Effector CD4-positive, alpha-beta T cell (primary cell): ENCODE results near the gene AGXT.
"Not testable (repeated sequence)": the region's sequence is repeated elsewhere in the genome, so short reads cannot be mapped to it uniquely, and the experiment has no call there.

Experiments used
- DNase-seq: peaks from one replicate; pipeline ENCODE4 v3.0.0-alpha.2; 2020

AGXT gene

DNA sequence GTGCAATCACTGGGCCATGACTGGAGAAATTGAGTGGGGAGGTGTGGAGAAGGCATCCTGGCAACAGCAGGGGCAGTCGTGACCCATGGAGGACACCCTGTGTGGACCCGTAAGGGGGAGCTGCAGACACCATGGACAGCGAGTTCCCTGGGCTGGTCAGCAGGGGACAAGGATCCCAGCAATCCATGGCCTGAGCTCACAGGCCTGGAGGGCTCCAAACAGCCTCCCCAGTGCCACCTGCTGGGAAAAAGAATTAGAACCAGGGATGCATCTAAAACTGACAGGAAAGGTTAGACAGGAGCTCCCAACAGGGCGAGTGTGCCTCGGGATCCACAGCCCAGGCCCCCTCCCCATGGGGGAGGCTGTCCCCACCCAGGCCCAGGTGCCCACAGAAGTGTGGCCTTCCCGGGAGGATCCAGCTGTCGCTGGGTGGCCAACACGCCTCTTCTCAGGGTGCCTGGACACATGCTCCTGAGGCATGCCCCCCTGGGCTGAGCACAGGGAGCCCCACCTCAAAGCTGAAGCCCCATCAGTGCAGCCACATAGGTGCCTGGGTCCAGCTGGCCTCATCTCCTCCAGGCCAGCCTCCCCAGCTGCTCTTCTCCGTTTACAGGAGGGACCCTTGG lies 28.1 kb upstream of the AGXT start:
- no peak for DNase-seq

DNA sequence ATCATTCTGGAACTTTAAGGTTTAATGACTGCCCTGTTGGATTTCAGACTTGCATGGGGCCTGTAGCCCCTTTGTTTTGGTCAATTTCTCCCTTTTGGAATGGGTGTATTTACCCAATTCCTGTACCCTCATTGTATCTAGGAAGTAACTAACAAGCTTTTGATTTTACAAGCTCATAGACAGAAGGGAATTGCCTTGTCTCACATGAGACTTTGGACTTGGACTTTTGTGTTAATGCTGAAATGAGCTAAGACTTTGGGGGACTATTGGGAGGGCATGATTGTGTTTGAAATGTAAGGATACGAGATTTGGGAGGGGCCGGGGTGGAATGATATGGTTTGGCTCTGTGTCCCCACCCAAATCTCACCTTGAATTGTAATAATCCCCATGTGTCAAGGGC lies 22.3 kb upstream of the AGXT start:
- DNase-seq = not testable (repeated sequence)

DNA sequence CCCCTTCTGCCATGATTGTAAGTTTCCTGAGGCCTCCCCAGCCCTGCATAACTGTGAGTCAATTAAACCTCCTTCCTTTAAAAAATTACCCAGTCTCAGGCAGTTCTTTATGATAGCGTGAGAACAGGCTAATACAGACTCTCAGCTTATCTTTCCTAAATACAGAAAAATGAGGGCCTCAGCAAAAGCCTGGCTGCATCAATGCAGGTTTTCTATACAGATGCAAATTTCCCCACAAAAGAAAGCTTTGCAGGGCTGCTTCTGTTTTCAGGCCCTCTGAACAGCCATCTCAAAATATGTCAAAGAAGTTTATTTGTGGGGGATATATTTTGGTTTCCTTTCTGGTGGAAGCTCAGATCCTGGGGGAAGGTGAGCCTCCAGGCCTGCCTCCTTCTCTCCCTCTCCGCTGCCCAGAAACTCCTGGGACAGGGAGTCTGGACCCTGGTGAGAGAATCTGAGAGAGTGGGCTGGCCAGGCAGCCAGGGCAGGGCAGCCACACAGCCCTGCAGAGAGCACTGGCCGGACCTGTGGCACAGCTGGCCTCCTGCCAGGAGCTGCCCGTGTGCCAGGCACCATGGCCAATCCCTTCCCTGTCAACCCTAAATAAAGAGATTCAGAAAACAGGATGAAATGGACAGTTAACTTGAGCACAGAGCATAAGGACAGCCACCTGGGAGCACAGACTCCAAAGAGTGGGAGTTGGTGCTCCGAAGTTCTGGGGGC lies 21.6 kb upstream of the AGXT start:
- no peak for DNase-seq

- DNase-seq = no peak
Measured at GRCh38 chr2:240847817-240848216, 20.8 kb upstream of the AGXT start.

DNA sequence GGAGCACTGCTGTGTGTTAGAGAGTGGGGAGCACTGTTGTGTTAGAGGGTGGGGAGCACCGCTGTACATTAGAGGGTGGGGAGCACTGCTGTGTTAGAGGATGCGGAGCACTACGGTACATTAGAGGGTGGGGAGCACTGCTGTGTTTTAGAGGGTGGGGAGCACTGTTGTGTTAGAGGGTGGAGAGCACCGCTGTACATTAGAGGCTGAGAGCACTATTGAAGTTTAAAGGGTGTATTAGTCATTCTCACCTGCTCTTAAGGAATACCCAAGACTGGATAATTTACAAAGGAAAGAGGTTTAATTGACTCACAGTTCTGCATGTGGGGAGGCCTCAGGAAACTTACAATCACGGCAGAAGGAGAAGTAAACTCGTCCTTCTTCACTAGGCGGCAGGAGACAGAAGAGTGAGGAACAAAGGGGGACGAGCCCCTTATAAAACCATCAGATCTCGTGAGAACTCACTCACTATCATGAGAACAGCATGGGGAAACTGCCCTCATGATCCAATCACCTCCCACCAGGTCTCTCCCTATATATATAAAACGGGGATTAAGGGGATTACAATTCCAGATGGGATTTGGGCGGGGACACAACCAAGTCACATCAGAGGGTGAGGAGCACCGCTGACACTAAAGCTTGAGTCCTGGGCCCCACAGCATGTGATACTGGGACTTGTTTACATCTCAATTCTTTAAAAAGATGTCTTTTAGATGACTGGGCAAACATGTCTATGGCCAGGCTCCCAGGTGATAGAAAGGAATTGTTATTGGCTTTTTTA lies 19.5 kb upstream of the AGXT start:
- DNase-seq = no peak

GRCh38 chr2:240850026-240850425 lies 18.6 kb upstream of the AGXT start:
- DNase-seq = no peak

GRCh38 chr2:240850756-240851077 lies 17.9 kb upstream of the AGXT start:
- no peak for DNase-seq

- DNase-seq = peak; percentile 79
Measured at GRCh38 chr2:240851078-240851991, 17.3 kb upstream of the AGXT start.

DNA sequence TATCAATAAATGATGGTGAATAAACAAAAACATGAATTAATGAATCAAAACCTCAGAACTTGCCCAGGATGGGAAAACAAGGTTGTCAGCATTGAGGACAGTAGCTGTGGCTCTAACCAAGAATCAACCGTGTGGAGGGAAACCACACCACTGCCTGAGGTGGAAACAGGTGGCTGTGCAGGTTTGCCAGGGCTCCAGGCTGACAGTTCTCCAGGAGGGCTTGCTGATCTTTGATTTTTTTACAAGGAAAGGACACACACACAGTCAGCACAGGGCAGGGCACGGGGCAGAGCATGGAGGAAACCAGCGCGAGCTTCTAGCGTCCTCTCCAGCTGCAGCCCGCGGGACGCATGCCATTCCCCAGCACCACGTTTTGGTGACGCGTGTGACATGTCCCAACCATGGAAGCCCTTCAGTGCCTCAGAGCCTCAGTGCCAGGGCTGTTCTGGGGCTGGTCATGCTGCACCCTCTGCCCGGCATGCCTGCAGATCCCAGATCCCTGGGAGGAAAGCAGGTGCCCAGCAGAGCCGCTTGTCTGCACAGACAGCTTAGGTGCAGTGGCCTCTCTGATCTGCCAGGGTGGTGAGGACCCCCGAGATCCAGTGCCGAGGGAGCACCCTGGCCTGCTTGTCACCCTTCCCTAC lies 15.8 kb upstream of the AGXT start:
- no peak for DNase-seq

- DNase-seq = no peak
Measured at GRCh38 chr2:240855670-240856069, 13.0 kb upstream of the AGXT start.

GRCh38 chr2:240856151-240856980 lies 12.3 kb upstream of the AGXT start:
- no peak for DNase-seq

GRCh38 chr2:240857039-240858008 lies 11.3 kb upstream of the AGXT start:
- no peak for DNase-seq

DNA sequence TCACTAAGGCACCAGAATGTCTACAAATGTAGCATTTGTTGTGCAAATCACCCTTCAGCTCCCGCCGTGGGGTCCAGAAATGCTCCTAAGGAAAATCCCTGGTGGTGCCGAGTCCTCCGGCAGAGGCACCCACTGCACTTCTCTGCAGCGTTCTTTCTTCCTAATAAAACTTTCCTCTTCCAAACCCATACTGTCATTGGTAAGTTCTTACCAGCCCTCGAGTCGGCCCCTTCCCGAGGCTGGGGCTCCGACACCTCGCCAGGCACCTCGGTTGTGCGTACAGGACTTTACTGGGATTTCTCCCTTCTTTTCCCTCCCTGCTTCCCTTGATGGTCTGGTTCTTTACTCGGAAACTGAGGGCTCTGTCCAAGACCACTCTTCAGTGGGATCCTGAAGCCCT lies 10.3 kb upstream of the AGXT start:
- DNase-seq = no peak

DNA sequence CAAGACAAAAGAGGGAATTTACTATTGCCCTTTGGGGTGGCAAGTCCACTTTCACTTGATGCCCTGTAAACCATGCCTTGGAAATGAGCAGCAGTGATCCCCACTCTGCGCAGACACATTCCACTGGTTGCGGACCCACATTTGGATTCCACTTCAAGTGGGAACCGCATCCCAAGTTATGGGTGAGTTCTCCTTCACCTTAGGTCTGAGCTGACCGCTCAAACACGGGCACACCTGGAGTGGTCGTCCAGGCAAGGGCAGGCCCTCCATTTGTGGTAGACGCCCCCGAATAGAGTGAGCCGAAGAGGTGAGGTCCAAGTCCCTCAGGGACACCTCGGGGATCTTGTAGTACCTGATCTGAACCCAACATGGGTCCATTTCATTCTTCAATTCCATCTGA lies 9.8 kb upstream of the AGXT start:
- no peak for DNase-seq

- DNase-seq = no peak
Measured at GRCh38 chr2:240861547-240861946, 7.1 kb upstream of the AGXT start.

DNA sequence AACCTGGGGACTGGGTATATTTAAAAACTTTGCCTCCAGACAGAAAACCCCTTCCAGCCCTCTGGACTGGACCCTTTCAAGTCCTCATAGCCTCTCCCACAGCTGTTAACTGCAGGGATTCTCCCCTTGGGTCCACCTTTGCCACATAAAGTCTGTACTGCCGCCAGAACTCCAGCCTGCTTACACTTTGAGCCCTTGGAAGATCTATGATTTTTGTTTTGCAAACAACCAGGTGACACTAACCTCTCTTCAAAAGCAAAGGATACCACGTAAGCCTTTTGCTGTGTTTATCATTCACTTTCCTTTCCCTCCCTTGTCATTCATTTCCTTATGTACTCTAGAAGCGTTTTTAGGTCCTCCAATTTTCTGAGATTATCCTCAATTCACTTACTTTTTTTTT lies 4.1 kb upstream of the AGXT start:
- DNase-seq = no peak

DNA sequence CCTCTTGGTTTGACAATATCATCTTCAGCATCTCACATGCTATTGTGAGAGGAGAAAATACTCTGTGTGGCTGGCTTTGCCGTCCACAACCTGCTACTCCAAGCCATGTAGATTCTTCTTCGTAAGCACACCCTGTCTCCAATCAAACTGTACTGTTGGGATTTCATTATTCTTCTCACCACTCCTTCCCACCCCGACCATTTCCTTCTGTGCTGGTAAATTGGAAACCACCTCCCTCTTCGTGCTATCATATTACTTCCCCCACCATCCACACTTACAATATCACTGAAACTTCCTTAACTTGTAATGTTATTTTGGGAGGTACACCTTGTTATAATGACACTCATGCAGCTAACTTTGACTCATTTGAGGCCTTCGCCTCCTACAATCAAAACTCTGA lies 3.2 kb upstream of the AGXT start:
- DNase-seq = no peak

DNA sequence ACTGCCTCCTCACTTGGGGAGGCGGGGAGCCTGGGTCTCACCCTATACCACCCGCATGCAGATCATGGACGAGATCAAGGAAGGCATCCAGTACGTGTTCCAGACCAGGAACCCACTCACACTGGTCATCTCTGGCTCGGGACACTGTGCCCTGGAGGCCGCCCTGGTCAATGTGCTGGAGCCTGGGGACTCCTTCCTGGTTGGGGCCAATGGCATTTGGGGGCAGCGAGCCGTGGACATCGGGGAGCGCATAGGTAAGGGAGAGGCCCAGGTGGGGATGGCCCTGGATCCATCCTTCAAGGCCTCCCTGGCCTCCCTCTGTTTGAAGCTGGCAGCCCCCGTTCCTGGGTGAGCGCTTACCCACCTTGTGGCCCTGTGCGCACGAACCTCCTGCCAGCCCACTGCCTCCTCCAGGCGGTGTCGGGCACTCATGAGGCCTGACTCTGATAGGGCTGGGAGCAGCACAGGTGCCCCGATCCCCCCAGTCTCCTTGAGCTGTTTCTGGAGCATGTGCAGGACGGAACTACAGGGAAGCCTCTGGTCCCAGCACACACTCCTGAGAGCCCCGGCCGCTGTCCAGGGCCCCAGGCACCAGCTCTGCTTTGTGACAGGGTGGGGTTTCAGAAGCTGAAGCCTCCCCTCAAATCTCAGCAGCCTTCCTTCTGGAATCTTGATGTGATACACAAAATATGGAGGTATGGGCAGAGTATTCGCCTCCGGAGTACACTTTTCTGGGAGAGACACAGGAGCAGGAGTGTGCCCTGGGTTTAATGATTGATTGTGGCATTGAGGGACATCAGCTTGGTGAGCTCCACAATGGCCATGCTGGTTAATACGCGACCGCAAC lies 708 bp downstream of the AGXT start:
- no peak for DNase-seq
